ENCODE data around the gene RPL31.

Gene RPL31

GRCh38 chr2:101002562-101003277 lies 631 bp downstream of the RPL31 start:
- ATAC-seq (peak; percentile 6), DNase-seq (no peak)
- peak overlapping the region; percentile 99 for H3K27ac Mint-ChIP-seq
- H3K27me3 Mint-ChIP-seq, result peaks cover 11% of the 10 kb centered on the region
- H3K4me1 Mint-ChIP-seq, result peaks cover 60% of the 10 kb centered on the region
- no peaks in the 10 kb centered on the region for H3K9me3 Mint-ChIP-seq
- H3K4me3 Mint-ChIP-seq, result peak overlapping the region; percentile 98 to 99

- Mint-ChIP-seq H3K27ac (peak overlapping the region; percentile 99), H3K9me3 (no peaks in the 10 kb centered on the region), H3K4me3 (peak overlapping the region; percentile 98 to 99), H3K27me3 (peaks cover 11% of the 10 kb centered on the region), H3K4me1 (peaks cover 66% of the 10 kb centered on the region)
- DNase-seq (no peak), ATAC-seq (no peak)
These were observed 1.2 kb downstream of the RPL31 start for GRCh38 chr2:101003278-101003775.

- ATAC-seq (no peak), DNase-seq (no peak)
- Mint-ChIP-seq H3K27ac (peak overlapping the region; percentile 72 to 99), H3K4me3 (peak overlapping the region; percentile 98 to 99), H3K27me3 (peaks cover 5% of the 10 kb centered on the region), H3K9me3 (no peaks in the 10 kb centered on the region), H3K4me1 (peaks cover 74% of the 10 kb centered on the region)
These were observed 2.7 kb downstream of the RPL31 start for GRCh38 chr2:101004620-101005325.

- DNase-seq (no peak), ATAC-seq (no peak)
- Mint-ChIP-seq H3K27me3 (no peaks in the 10 kb centered on the region), H3K4me1 (peaks cover 78% of the 10 kb centered on the region), H3K4me3 (peak overlapping the region in 1 of 2 donors; percentile 33), H3K9me3 (no peaks in the 10 kb centered on the region), H3K27ac (peak overlapping the region; percentile 5 to 42)
These were observed 4.1 kb downstream of the RPL31 start for GRCh38 chr2:101006065-101006715.

GRCh38 chr2:101007415-101008345 lies 5.6 kb downstream of the RPL31 start:
- ATAC-seq, result no peak
- Mint-ChIP-seq H3K4me3 (no peak overlapping the region), H3K27ac (peak overlapping the region in 1 of 2 donors; percentile 38), H3K9me3 (no peaks in the 10 kb centered on the region), H3K4me1 (peaks cover 82% of the 10 kb centered on the region), H3K27me3 (no peaks in the 10 kb centered on the region)
- no peak for DNase-seq

- Mint-ChIP-seq H3K4me3 (no peak overlapping the region), H3K27ac (no peak overlapping the region), H3K9me3 (no peaks in the 10 kb centered on the region), H3K4me1 (peaks cover 50% of the 10 kb centered on the region), H3K27me3 (no peaks in the 10 kb centered on the region)
- ATAC-seq (no peak), DNase-seq (no peak)
These were observed 9.1 kb downstream of the RPL31 start for GRCh38 chr2:101011152-101011551.

- peak overlapping the region in 1 of 2 donors; percentile 36 for H3K27ac Mint-ChIP-seq
These were observed 10.1 kb downstream of the RPL31 start for GRCh38 chr2:101012054-101012705.

GRCh38 chr2:101012706-101013181 lies 10.7 kb downstream of the RPL31 start:
- no peaks in the 10 kb centered on the region for H3K27me3 Mint-ChIP-seq
- peaks cover 37% of the 10 kb centered on the region for H3K4me1 Mint-ChIP-seq
- peak in 1 of 2 donors; percentile 34 for DNase-seq
- ATAC-seq, result no peak
- no peaks in the 10 kb centered on the region for H3K9me3 Mint-ChIP-seq
- no peak overlapping the region for H3K4me3 Mint-ChIP-seq
- H3K27ac Mint-ChIP-seq, result no peak overlapping the region

More at GRCh38 chr2:101012054-101012705, 10.1 kb downstream of the RPL31 start:
- H3K9me3 Mint-ChIP-seq, result no peaks in the 10 kb centered on the region
- H3K4me3 Mint-ChIP-seq, result no peak overlapping the region
- H3K4me1 Mint-ChIP-seq, result peaks cover 41% of the 10 kb centered on the region
- DNase-seq (no peak), ATAC-seq (peak; percentile 52)
- H3K27me3 Mint-ChIP-seq, result no peaks in the 10 kb centered on the region

- Mint-ChIP-seq H3K4me3 (no peak overlapping the region), H3K27ac (no peak overlapping the region), H3K4me1 (peaks cover 23% of the 10 kb centered on the region), H3K27me3 (no peaks in the 10 kb centered on the region), H3K9me3 (no peaks in the 10 kb centered on the region)
- DNase-seq (no peak), ATAC-seq (no peak)
These were observed 12.3 kb downstream of the RPL31 start for GRCh38 chr2:101014264-101014857.

- H3K4me3 Mint-ChIP-seq, result no peak overlapping the region
- no peaks in the 10 kb centered on the region for H3K27me3 Mint-ChIP-seq
- no peak overlapping the region for H3K27ac Mint-ChIP-seq
- no peaks in the 10 kb centered on the region for H3K9me3 Mint-ChIP-seq
- DNase-seq (no peak), ATAC-seq (no peak)
- peaks cover 6% of the 10 kb centered on the region for H3K4me1 Mint-ChIP-seq
These were observed 15.3 kb downstream of the RPL31 start for GRCh38 chr2:101017371-101017770.

GRCh38 chr2:101018934-101019333 lies 16.8 kb downstream of the RPL31 start:
- ATAC-seq (no peak), DNase-seq (no peak)
- H3K27ac Mint-ChIP-seq, result peak overlapping the region in 1 of 2 donors; percentile 44
- H3K4me3 Mint-ChIP-seq, result no peak overlapping the region
- no peaks in the 10 kb centered on the region for H3K27me3 Mint-ChIP-seq
- H3K4me1 Mint-ChIP-seq, result no peaks in the 10 kb centered on the region
- no peaks in the 10 kb centered on the region for H3K9me3 Mint-ChIP-seq

GRCh38 chr2:101022221-101022620 lies 20.1 kb downstream of the RPL31 start:
- no peaks in the 10 kb centered on the region for H3K9me3 Mint-ChIP-seq

GRCh38 chr2:101023327-101024107 lies 21.4 kb downstream of the RPL31 start:
- no peak overlapping the region for H3K4me3 Mint-ChIP-seq

More at GRCh38 chr2:101022221-101022620, 20.1 kb downstream of the RPL31 start:
- no peak for DNase-seq
- Mint-ChIP-seq H3K27ac (no peak overlapping the region), H3K4me3 (no peak overlapping the region), H3K27me3 (no peaks in the 10 kb centered on the region), H3K4me1 (no peaks in the 10 kb centered on the region)
- ATAC-seq, result no peak

More at GRCh38 chr2:101023327-101024107, 21.4 kb downstream of the RPL31 start:
- Mint-ChIP-seq H3K9me3 (no peaks in the 10 kb centered on the region), H3K27me3 (no peaks in the 10 kb centered on the region), H3K4me1 (no peaks in the 10 kb centered on the region), H3K27ac (no peak overlapping the region)
- DNase-seq (no peak), ATAC-seq (no peak)
